CD4-positive, alpha-beta T cell treated with Interferon alpha-2 for 1 hour (primary cell): ENCODE results near the gene CYSTM1.
"Not testable (repeated sequence)": the region's sequence is repeated elsewhere in the genome, so short reads cannot be mapped to it uniquely, and the experiment has no call there.

Experiments
- DNase-seq, 2 donors: peaks; one replicate each; pipeline ENCODE4 v3.0.0-alpha.2; 2020 to 2022

The CYSTM1 gene

DNA sequence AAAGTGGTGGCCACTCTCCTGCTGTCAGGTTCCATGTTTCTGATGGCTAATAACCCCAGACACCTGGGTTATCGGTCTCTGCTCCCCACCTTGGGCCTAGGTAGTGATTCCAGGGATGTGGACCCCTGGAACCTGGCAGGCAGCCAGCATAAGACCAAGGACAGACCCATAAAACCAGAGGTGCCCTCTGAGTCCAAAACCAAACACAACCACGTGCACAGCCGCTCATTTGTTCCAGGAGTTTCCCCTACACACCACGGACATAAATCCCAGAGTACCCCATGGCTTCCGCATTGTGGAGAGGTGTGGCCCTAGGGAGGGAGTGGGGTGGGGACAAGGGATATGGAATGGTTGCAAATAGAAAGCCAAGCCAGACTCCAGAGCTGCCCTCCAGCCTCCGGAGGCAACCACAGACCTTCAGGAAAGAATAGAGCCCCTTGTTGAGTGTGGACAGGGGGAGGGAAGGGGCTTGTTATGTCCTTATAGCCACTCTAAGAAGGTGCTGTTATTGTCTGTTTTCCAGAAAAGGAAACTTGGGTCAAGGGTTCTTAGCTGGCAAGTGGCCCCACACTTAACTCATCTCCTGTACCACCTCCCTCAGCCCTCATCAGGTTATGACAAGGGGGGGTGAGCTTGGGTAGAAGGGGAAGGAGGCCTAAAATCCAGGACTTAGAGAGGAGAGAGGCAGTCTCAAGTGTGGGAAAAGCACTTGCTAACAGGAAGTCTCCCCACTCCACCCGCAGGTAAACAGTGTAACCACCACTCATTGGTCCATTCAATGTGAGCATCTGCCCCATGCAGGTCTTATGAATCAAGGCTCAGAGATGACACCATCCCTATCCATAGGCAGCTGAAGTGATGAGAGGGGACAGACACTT is 23.6 kb upstream of the CYSTM1 start:
- DNase-seq: no peak

- DNase-seq: no peak
Observed at GRCh38 chr5:140152022-140152999, 22.7 kb upstream of the CYSTM1 start.

DNA sequence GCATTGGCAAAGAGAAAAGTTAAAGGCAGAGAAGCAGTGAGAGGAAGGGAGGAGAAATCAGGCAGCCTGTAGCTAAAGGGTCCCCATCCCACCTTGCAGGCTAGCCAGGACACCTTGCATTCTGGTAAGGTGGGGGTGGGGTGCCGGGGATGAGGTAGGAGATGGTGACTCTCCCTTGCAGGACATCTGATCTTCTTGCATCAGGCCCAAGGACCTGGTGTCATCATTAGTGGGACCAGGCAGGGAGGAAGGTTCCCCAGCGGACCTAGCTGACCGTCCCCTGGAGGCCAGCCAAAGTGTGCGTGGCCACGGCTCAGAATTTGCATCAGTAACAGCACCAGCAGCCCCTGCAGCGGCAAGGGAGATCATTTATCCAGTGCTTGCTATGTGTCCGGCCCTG is 21.7 kb upstream of the CYSTM1 start:
- no peak for DNase-seq

DNA sequence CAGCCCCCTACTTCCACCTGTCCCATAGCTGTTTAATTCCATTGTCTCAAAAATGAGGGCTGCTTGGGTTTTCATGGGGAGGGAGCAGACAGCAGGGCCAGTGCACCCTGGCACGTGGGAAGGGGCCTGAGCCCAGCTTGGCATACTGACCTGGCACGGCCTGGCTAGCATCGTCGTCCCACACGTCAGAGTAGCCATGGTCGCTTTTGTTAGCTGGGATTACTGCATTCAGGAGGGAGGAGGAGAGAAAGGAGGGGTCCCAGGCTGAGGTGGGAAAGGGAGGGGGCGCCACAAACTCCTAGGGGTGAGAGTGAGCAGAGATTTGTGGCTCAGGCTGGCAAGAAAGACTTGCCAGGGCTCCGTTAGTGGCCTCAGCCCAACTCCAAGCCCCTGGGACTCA is 21.1 kb upstream of the CYSTM1 start:
- no peak for DNase-seq

DNA sequence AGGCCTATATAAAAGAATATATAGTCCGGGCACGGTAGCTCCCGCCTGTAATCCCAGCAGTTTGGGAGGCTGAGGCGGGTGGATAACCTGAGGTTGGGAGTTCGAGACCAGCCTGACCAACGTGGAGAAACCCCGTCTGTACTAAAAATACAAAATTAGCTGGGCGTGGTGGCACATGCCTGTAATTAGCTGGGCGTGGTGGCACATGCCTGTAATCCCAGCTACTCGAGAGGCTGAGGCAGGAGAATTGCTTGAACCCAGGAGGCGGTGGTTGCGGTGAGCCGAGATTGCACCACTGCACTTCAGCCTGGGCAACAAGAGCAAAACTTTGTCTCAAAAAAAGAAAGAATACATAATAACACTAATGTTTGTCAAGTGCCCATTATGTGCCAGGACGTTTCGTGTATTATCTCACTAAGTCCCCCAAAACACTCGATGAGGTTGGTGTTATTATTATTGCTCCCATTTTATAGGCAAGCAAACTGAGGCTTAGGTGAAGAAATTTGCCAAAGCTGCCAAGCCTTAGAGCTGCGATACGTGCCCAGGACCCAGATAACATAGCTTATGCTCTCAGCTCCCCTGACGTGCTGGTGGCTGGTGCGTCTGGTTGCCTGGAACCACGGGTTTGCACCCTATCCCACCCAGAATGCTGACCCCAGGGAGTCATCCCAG is 20.1 kb upstream of the CYSTM1 start:
- not testable (repeated sequence) for DNase-seq

- peak; percentile 81 to 88 for DNase-seq
Observed at GRCh38 chr5:140157032-140157781, 17.8 kb upstream of the CYSTM1 start.

GRCh38 chr5:140159014-140159927 is 15.7 kb upstream of the CYSTM1 start:
- DNase-seq: no peak

DNA sequence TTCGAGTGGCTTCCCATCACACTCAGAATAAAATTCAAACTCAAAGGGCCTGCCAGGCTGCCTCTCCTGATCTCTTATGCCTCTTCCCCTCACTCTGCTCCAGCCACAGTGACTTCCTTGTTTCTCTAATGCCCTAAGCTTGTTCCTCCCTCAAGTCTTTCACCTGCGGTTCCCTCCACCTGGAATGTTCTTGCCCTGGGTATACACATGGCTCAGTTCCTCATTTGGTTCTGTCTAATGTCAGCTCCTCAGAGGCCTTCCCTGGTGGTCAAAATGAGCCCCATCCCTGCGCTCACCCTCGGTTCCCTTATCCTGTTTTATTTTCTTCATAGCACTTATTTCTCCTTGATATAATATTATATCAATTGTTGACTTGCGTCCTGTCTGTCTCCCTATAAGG is 12.7 kb upstream of the CYSTM1 start:
- DNase-seq: no peak

DNA sequence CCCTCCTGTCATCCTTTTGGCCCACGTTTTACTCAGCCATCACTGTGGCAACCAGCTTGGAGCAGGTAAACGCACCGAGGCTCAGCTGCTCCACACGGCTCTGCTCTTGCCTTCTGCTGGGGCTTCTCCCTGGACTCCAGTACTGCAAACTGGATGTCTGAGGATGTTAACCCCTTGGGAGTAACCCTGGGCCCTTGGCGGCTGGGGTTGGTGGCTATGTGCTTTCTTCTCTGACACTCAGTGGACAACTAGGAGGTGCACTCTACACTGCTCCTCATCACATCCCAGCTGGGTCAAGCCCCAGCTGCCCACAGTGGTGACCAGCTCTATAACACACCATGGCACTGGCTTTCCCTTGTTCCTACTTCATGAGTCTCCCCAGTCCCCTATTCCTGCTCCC is 12.2 kb upstream of the CYSTM1 start:
- DNase-seq: no peak

DNA sequence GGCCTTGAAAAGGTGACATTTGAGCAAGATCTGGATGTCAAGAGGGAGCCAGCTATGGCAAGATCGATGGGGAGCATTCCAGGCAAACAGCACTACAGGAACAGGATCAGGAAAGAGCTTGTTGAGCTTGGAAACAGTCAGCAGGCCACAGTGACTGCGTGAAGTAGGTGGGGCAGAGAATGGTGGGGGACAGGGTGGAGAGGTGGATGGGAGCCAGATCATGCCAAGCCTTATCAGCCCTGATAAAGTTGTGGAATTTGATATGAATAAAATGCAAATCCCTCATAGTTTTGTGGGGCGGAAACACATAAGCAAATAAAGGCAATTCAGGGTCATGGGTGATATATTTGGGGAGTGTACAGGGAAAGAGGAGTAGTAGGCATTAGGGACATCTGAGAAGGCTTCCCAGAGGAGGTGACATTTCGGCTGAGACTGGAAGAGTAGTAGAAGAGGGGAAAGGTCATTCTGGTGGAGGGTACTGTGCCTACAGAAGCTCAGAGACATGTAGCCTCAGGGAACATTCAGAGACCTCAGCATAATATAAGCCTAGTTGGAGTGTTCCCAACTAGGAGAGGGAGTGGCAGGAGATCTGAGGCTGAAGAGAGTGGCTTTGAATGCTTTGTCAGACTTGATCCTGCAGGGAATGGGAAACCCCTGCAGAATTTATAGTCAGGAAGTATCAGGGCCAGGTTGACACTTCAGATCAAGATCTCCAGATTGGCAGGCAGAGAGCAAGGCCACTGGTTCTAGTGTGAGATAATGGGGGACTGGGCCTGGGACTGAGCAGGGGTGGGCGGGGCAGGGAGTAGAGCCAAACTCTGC is 9.7 kb upstream of the CYSTM1 start:
- no peak for DNase-seq

DNA sequence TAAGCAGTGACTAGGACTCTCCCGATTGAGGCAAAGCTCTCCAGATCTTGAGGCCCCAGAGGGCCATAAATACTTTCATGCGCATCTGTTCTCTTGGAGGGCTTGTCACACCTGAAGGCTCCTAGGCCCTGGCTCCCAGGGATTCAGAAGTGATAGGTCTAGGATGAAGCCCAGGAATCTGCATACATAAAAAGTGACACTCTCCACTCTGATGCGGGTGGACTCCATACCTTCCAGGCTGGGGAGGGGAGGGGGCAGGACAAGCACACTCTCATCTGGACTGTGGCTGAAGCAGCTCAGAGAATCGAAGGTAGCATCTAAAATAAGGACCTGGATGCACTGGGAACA is 9.1 kb upstream of the CYSTM1 start:
- no peak for DNase-seq

- no peak for DNase-seq
Observed at GRCh38 chr5:140166911-140167310, 8.1 kb upstream of the CYSTM1 start.

- no peak for DNase-seq
Observed at GRCh38 chr5:140168371-140168770, 6.6 kb upstream of the CYSTM1 start.

GRCh38 chr5:140169410-140169809 is 5.6 kb upstream of the CYSTM1 start:
- no peak for DNase-seq

- DNase-seq: no peak
Observed at GRCh38 chr5:140172483-140172882, 2.5 kb upstream of the CYSTM1 start.

DNA sequence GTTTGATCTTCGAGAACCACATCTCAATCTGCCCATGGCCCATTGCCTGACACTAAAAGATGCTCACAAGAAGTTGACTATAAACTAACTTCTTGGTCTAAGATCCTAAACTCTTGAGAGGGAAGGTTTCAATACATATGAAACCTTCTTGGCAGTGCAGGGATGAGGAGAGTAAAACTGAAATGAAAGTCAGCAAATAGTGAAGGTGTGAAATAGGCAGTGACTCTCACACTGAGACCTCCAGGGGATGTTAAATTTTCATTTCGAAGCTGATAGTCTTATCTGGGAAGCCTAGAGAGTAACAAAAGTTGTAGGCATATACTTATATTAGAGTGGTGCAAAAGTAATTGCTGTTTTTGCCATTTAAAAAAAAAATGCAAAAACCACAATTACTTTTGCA is 974 bp upstream of the CYSTM1 start:
- no peak for DNase-seq

- DNase-seq: peak; percentile 63 to 67
Observed at GRCh38 chr5:140175367-140176030, 511 bp downstream of the CYSTM1 start.

GRCh38 chr5:140176031-140176387 is 1.0 kb downstream of the CYSTM1 start:
- DNase-seq: no peak

DNA sequence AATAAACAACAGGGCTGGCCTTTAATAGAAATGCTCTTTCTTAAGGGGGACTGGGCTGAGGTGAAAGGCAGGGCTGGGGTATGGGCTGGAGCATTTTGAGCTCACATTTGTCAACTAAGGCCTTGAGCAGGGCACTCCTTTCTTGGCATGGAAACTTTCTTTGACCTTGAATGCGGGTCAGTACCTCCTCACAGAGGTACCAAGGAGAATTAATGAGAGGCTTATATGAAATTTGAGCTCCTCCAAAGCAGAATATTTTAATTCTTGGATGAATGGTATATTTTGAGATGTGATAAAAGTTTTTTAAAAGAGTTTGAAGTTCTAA is 3.1 kb downstream of the CYSTM1 start:
- DNase-seq: no peak

GRCh38 chr5:140178482-140179116 is 3.6 kb downstream of the CYSTM1 start:
- no peak for DNase-seq
